Activated CD4-positive, alpha-beta T cell treated with anti-CD3 and anti-CD28 coated beads for 1 hour (primary cell): Measurements from ENCODE around the gene CACNA2D3.

Experiments used
- DNase-seq: peaks from one replicate; pipeline ENCODE4 v3.0.0-alpha.2; 2020

The CACNA2D3 gene

DNA sequence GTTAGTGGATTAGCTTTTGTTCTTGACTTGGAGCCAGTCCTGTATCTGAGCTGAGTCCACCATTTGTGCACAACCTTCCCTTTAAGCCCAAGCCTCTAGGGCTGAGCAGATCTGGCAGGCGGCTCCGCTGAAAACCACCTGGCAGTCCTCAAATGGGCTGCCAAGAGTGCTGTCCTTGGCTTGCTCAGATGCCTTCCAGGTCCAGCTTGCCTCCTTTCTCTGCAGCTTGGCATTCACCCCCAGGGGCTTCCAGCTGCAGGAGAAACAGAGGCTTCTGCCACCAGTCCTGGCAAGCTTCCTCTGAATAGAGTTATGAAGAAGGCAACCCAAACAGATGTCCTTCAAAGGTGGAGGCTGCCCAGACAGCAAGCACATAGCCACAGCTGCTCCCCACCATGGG lies 708.8 kb downstream of the CACNA2D3 start:
- no peak for DNase-seq

DNA sequence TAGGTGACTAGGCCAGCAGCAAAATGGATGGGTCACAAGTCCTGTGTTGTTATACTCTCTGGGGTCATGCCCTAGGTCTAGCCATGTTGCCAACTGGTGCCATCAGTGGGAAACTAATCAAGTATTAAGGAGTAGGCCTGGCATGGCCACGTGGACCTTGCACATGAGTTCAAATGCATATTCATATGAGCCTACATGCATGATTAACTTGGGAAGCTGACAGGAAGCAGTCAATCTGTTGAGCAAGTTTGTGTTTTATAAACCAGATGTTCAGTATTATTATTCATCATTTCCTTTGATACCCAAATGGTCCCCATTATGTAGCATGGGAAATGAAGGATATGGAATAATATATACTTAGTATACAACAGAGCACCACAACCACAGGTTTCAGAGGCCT lies 710.5 kb downstream of the CACNA2D3 start:
- DNase-seq, result no peak

DNA sequence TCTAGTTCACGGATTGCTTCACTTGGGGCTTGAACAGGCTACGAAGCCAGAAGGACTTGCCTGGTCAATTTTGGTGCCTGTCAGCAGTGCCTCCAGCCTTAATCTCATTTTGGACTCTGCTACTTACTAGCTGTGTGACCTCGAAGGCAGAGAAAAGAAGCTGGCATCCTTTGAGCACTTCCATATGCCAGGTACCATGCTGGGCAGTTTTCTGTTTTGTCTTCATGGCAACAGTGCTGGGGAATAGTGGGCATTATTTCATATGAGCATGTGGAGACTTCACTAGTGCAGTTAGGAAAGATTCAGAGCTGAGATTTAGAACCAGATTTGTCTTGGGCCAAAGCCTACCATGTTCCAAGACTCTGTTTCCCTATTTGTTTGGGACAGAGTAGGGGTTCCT lies 713.3 kb downstream of the CACNA2D3 start:
- no peak for DNase-seq

DNA sequence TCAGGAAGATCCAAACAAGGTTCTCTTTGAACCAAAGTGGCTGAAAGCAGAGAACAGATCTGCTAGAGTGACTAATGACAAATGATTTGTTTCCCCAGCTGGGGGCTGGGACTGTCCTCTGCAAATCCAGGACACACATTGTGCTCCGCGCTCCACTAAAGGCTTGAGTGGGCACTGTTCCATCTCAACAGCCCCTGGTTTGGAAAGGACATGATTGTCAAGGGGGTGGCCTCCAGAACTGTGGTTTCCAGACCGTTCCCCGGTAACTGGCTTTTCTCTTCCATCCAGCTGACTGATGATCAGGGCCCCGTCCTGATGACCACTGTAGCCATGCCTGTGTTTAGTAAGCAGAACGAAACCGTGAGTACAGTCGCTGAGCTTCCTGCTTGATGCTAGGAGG lies 714.5 kb downstream of the CACNA2D3 start:
- DNase-seq, result no peak

DNA sequence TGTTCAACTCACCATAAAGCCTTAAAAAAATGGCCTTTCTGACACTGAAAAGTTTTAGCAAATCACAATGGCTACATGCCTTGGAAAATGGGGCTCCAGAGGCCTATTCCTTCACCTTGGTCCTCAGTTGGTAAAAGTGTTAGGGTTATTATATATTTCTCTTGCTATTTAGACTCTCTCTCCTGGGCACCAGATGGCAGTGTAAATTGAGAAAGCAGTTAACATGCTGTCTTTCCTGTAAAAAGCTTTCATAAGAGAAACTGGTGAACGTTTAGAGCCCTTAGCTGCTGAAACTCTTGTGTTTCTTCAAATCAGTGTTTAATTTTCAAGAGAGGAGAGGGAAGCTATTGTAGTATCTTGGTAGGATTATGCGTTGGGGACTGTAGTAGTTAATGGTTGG lies 715.6 kb downstream of the CACNA2D3 start:
- DNase-seq, result no peak

DNA sequence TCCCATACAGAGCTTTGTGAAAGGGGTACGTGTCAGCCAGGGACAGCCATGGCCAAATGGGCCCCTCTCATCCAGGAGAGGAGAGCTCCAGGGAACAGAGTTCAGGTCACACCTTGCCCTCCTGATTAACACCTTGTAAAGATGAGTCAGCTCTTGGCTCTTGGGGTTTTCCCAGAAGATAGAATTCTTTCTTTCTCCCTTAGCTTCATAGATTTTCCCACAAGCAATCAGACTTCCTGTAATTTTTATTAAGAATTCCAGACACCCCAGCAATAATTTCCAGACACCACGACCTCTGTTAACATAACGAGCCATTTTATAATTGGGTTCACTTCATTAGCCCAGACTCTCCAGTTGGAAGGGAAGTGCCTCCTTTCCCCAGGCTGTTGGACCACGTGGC lies 719.1 kb downstream of the CACNA2D3 start:
- no peak for DNase-seq

DNA sequence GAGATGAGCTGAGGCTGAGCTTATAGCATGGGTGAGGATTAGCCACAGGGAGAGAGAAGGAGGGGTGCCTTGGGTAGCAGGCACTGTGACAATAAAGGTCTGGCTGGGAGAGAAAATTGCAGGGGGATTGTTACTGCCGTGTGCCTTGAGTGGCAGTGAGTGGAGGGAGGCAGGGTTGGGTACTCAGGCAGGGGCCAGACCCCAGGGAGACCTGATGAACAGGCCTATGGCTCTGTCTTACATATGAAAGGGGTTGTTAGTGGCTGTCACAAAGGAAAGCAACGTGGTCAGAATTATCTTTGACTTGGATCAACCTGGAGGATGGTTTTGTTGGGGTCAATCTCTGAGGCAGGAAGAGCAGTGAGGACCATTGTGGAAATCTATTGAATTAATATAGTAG lies 721.0 kb downstream of the CACNA2D3 start:
- DNase-seq, result no peak

DNA sequence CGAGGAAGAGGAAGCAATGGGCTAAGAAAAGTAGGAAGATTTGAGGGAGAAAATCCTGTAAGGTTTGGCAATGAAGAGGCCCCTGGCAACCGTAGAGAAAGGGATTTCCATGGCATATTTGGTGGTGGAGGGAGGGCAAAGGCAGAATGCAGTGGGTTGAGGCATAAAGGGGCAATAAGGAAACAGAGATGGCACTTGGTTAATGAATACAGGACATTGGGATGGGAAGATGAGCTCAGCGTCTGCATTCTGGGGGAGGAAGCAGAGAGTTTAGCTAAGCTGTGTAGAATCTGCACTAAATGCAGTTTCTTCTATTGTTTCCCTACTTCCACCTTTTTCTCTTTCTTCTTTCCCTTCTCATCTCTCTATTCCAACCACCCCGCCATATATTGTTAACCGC lies 721.9 kb downstream of the CACNA2D3 start:
- DNase-seq, result no peak

DNA sequence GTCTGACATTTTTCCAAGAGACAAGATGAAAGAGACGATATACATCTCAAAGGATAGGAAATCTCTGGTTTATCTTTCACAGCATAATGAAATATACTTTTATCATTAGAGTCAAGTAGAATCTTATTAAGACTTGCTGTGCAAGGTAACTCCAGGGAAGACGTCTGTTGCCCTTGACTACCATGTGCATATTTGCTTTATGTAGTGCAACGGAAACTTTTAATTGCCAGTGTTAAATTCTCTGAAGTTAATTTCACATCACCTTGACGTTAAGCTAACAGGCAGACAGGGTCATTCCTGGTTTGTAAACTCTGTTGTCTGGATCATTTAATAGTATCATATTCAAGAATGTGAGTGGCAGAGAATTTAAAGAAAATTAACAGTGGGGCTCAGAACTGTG lies 722.7 kb downstream of the CACNA2D3 start:
- no peak for DNase-seq

DNA sequence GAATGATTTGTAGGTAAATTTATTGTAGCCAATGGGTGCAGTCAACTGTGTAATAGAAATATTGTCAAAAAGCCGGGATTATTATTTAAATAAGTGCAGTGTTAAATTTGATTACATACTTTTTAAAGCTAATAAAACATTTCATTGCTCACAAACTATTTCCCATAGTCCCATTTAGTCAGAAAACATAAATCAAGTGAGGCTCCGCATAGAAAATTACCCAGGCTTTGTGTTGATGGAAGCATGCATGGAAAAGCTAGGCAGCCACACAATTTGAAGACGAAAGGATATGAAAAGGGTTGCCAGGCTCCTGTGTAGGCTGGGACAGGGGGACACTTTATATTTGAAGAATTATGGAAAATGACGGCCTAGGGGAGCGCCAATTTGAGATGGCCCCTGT lies 723.2 kb downstream of the CACNA2D3 start:
- no peak for DNase-seq

DNA sequence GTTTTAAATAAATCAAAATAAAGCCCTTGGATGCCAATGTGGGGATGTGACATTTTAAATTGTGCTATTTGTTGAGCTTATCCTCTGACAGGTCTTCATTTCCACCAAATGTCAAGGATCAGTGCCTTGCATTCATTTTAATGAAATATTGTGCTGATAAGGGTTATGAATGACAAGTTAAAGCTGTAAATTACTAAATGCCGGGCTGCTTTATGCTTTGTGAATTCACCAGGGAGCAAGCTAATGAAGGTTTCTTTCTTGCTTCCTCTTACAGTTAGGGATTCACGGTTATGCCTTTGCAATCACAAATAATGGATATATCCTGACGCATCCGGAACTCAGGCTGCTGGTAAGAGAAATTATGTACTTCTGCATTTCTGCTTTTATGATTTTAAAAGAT lies 723.8 kb downstream of the CACNA2D3 start:
- no peak for DNase-seq

DNA sequence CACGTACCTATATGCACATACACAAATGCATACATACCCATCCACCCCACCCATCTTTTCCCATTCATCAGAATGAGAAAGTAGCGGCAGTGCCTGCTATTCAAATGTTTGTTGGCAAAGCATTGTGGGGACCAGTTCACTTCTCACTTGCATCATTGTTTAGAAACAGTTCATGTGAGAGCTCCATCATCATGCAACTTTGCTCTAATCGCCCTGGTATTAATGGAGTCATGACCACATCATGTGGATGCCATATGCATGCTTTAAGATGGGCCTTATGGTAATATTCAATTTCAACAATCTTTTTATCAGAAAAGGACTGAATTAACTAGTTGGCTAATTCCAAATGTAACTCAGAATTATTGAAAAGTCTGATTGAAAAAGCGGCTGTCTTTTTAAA lies 725.0 kb downstream of the CACNA2D3 start:
- DNase-seq, result no peak

DNA sequence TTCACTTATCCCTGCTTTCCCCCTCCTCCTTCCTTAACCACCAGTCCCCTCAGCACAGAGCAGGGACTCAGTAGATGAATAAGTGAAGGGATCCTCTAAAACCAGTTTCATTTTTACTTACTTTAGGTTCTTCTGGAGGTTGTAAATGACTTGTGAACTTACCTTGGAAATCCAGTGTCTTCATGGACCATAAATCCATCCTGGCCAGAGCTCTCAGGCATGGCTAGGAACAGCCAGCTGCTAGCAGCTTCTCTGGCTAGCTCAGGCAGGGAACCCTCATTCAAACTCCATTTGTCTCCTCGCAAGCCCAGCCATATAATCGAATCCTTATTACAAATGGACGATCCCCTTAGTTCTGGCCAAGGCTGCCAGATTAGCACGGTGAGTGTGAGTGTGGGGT lies 727.0 kb downstream of the CACNA2D3 start:
- DNase-seq, result no peak

DNA sequence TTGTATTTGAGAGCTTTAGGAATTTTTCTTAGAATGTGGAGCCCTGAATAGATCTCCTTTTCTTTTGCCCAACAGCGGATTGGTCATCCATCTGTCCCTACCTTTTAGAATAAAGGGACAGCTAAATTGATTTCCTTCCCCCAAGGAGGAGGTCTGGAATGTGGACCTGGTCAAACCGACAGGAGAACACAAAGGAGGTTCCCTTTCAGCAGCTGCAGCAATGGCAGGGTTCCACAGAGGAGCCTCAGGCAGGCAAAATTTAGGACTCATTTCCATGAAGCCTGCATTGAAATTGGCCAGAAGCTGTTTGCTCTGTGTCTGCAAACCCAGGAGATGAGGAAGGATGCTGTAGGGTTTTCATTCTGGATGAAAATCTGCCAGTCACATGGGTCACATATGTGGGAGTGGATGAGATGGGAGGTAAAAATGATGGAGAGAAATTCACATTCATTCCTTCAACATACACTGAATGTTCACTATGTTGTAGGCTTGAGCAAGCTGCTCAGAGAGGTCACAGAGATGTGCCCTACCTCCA lies 728.2 kb downstream of the CACNA2D3 start:
- DNase-seq, result no peak

DNA sequence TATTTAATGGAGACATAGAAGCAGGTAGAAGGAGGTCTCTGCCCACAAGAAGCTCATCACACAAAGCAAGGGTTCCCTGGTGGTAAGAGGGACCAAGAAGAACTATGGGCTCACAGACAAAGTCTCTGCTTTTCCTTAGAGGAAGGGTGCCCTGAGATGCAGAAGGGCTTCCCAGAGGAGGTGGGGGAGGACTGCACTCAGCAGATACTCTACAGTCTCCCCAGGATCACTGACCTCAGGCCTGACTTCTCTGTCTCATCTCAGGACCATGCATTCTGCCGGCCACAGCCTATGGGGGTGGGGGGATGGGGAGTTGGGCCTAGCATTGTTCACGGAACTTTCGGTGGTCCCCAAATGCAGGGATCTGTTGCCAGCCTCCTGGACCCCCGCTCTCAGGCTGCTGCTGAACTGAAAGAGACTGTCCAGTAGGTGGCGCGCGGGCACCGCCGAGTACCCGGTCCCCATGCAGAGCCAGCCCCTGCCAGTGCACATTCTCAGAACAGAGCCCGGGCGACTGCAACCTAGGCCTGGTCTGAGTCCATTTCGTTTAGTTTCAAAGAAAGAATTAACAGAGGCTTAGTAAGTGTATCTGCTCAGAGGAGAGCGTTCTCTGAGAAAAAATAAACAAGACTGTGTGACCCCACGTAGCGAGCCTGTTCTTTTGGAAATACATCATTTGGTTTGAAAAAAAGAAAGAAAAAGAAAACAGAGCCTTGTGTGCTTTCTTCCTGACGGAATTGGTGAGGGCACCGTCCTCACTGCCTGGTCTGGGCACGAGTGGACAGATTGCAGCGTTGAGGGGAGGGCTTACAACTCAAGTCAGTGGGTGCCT lies 731.4 kb downstream of the CACNA2D3 start:
- DNase-seq, result no peak

DNA sequence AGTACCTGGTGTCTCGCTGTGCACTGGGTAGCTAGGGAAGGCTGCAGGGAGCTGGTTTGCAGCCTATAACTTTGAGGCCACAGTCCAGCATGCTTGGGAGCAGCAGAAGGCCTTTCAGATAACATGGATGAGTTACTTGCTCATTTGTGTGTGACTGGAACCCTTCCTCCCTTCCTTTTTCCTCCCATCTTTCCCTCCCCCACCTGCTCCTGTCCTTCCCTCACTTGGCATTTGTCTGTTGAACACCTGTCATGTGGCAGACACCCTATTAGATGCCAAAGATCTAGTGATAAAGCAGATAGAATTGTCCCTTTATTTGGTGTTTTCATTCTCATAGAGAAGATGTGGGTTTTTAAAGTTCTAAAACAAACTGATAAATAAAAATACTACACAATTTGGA lies 733.9 kb downstream of the CACNA2D3 start:
- DNase-seq, result no peak

DNA sequence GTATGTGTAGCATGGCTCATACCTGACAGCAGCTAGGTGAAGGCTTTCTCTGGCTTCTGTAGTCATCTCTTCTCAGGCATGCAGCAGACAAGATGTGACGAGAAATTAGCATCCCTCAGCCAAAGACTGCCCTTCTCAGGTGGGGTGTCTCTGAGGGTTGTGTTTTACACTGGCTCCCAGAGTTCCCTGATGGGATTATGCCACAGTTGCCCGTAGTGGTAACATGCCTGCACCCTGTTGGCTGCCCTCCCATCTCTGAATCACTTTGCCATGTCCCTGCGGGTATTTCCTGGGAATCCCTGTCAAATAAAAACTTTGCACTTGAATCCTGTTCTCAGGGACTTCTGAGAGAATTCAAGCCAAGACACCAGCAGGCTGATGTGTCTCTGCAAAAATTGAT lies 735.0 kb downstream of the CACNA2D3 start:
- DNase-seq, result no peak

DNA sequence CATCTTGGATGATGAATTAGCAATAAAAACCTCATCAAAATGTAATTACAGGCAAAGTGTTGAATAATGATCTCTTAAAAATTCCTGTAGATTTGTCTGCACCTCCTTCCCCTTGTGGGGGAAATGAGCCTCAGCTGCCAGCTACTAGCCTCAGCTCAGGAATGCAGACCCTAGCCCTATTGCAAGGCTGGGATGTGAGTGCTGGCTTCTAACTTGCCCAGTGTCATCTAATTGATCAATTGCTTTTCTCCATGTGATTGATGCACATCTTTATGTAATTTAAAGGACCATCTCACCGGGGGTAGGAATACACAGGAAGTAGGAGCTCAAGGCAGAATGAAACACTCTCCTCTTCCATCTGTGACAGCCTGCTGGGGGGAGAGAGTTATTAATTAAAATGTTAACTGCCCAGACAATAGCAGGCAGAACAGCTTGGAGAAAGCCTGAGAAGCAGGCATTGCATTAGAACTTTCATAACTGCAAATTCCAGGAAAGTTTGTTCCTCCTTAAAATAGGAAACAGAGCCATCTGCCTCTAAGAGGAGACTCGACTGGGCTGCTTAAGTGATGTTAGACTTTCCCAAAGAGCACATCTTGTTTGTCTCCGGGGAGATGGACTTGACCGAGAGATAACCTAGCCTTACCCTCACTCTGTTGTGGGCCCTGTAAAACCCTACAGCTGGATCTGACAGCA lies 735.9 kb downstream of the CACNA2D3 start:
- no peak for DNase-seq

DNA sequence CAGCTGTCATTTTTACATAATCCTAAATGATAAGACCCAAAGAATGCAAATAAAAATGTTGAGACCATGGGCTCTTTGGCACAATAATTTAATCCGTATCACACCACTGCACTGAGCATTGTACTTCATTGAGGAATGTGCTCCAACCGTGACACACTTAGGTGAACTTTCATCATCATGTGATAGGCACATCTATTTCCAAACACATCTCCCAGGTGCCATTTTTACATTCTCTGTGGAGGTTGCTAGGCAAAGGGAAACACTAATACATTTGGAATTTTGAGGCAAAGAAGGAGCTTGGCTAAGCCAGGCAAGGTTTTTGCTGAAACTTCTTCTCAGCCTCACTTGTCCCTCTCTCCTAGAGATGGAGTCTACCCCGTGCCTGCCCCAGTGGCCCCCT lies 736.8 kb downstream of the CACNA2D3 start:
- DNase-seq, result no peak

DNA sequence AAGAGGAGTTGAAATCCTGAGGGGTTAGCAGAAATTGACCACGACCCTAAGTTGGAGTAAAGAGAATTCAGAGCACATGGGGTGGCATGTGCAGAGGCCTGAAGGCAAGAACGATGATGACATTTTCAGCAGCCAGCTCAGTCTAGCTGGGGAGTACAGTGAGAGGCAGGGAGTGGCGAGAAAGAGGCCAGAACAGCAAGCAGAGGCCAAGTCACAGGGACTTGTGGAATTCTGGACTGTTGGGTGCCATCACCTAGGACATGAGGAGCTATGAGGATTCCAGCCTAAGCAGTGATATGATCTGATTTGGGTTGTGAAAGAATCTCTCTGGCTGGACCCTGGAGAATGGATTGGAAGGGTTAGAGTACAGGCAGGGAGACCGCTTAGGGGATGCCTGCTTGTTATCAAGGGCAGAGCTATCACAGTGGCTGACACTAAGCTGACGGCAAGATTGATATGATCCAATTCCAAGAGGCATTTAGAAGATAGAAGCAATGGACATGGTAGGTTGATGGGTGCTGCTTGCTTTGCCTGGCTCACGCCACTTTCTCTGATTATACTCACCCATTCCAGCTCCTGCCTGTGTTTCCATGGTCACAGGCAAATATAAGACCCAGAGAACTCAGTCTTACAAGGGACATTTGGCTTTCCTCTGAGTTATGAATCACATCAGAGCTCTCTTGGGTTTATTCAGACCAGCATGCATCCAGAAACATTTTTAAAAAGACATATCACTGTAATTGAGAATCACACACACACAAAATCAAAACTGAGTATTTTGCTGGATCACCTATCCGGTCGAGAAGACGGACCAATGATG lies 739.1 kb downstream of the CACNA2D3 start:
- DNase-seq, result no peak

DNA sequence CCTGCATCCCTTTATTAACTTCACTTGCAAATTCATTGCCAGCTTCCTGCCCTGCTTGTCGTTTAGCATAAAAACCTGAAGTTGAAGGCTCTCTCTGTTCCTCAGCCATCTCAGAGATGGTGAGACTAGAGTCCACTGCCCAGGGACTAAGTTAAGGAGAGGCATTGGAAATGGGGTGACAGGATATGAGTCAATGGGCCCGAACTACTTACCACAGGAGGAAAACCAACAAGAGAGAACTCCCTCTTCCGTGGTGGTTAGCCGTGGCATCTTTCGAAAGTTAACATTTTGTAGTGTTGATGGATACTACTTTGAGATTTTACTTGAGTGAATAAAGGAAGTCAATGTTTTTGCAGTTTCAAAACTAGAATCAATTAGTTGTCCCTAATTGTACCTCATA lies 740.2 kb downstream of the CACNA2D3 start:
- DNase-seq, result no peak

DNA sequence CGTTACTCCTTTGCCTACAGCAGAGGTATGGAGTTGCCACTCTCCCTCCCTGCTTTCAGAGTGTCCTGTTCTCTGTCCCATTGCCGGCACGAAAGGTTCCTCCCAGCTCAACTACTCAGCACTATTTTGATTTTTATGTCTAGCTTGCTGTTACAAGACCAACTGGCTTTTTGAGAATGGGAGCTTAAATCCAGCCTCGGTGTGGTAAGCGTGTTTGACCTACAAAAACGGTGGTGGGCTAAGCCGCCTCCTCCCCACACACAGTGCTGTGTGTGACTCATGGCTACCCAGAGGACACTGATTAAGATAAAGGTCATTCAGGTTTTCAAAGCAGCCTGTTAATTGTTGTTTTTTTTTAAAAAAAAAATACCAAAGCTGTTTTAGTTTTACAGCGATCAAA lies 741.0 kb downstream of the CACNA2D3 start:
- no peak for DNase-seq

DNA sequence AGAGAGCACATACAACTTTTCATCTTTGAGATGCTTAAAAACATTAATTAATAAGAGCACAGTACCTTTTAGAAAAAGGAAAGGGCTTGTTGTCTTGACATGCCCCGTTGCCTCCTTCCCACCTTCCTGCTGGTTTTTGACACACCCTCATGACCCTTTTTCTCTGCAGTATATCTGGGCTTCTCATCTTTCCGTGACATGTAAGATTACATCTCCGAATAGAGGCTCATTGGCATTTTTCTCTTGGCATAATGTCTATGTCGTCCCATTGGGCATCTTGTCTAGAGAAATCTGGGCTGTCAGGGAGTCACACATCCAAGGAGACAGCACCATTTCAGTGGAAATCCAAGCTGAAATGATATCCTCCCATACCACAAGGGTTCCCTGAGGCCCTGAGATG lies 741.4 kb downstream of the CACNA2D3 start:
- DNase-seq, result no peak

DNA sequence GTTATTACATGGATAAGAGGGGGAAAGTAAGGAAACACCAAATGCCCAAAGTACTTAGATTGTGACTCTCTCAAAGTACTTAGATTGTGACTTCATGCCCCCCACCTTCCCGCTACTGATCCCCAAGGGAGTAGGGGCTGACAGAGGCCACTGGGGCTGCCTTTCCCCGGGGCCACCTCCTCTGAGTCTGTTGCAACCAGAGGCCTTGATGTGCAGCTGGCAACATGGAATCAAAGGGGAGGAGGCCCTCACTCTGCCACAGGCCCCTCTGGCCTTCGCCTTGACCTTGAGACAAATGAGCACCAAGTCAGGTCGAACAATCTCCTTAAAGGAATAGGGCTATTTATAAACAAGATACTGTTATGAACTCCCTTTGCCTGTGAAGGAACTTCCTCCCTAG lies 743.0 kb downstream of the CACNA2D3 start:
- DNase-seq, result no peak
